ENCODE measurements around the gene TTC39A.
"Not testable (repeated sequence)": the region's sequence is repeated elsewhere in the genome, so short reads cannot be mapped to it uniquely, and the experiment has no call there.

The TTC39A gene

GRCh38 chr1:51336711-51337110 is 6.3 kb upstream of the TTC39A start:
- no peak for DNase-seq (ENCODE audit: low read depth)

DNA sequence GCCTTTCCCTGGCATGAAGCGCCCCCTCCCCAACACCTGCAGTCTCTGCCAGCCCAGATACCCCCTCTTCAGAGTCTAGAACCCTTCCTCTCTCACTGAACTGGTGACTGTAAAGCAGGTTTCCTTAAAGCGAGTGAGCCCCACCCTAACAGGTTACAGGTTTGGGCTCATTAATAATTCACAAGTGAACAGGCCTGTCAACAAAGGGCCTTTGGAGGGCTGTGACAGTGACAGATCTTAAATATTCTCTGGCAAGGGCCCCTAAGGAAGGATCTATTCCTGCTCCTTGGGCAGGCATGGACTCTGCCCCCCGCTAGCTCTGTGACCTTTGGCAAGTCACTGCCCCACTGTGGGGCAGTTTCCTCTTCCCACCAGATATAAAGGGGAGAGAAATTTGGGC is 5.6 kb upstream of the TTC39A start:
- no peak for DNase-seq (ENCODE audit: low read depth)

DNA sequence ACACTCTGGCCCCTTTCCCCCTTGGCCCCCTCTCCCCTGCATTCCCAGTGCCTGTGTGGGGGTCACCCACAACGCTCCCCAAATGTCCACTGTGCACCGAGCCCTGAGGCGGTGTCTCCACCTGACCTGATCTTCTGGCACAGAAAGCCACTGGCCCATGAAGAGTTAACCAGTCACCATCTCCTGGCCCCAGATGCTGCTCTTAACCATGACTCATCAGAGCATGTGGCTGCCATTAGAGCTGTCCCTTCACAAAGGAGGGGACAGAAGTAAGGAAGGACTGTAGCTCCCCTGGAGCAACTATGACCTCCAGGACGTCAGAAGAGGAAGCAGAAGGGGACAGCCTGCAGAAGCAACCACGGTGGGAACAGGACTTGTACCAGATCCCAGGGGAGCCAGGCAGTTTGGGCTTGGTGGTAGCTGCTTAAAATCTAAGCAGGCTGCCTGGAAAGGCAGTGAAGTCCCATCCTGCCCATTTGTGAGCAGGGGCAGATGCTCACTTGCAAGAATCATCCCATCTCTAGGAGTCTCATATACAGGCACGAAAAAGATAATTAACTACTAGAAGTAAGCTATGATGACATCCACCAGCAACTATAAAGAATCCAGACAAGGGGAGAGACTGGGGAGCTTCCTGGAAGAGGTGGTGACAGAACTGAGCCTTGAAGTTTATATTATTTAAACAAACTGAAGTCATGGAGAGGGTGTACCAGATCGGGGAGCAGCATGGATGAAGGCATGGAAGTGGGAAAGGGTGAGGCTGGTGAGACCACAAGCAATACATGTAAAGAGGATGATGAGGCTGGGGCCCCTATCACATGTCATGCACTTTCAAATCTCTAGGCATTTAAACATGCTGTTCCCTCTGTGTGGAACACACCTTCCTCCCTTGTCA is 1.1 kb upstream of the TTC39A start:
- DNase-seq (ENCODE audit: low read depth) = no peak

- no peak for DNase-seq (ENCODE audit: low read depth)
These were observed 678 bp downstream of the TTC39A start for GRCh38 chr1:51329443-51330325.

GRCh38 chr1:51328926-51329325 is 1.4 kb downstream of the TTC39A start:
- no peak for DNase-seq (ENCODE audit: low read depth)

GRCh38 chr1:51328279-51328678 is 2.1 kb downstream of the TTC39A start:
- no peak for DNase-seq (ENCODE audit: low read depth)

DNA sequence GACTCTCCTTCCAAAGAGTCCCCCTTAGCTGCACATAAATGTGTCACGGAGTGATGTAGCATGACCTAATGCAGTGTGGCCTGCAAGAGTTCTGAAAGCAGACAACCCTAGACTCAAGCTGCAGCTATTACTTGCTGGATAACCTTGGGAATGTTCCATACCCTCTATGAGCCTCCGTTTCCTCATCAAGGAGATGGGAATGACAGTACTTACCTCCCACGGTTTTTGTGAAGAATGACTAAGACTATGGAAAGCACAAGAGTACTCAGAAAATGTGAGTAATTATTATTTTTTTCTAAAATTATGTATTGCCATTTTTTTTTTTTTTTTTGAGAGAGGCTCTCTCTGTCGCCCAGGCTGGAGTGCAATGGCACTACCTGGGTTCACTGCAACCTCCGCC is 3.0 kb downstream of the TTC39A start:
- DNase-seq (ENCODE audit: low read depth) = no peak

DNA sequence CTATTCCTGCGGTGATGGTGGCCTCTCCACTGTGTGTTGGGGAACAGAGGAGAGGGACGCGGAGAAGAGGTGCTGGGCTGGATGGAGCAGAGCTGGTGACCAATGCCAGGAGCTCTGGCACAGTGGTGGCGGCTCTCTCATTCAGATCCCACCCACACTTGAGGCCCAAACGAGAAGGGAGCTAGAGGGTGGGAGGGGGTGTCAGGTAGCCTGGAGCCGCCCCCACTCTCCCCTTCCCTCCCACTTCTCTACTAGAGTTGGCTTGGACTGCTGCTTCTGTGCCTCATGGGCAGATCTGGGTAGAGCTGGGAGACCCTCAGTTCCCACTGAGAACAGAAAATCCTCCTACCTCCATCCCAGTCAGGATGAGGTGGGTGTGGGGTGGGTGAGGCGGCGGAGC is 3.5 kb downstream of the TTC39A start:
- DNase-seq (ENCODE audit: low read depth) = no peak

- no peak for DNase-seq (ENCODE audit: low read depth)
These were observed 4.2 kb downstream of the TTC39A start for GRCh38 chr1:51325878-51326755.

DNA sequence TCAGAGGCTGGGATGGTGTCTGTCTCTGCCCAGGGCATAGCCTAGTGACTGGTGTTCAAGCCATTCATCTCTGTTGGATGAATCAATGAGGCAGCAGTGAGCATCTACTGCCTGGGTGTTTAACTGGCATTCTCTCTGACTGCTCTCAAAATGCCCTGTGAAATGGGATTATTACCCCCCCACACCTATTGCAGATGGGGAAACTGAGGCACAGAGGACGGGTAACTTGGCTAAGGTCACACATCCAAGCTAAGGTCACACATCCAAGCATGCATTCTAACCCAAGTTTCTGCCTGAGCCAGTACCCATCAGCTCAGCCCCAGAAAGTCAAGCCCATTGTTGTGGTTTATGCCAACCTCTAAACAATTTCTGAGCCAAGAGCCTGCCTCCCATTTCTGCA is 5.0 kb downstream of the TTC39A start:
- DNase-seq (ENCODE audit: low read depth) = no peak

- DNase-seq (ENCODE audit: low read depth) = not testable (repeated sequence)
These were observed 5.4 kb downstream of the TTC39A start for GRCh38 chr1:51325011-51325385.

DNA sequence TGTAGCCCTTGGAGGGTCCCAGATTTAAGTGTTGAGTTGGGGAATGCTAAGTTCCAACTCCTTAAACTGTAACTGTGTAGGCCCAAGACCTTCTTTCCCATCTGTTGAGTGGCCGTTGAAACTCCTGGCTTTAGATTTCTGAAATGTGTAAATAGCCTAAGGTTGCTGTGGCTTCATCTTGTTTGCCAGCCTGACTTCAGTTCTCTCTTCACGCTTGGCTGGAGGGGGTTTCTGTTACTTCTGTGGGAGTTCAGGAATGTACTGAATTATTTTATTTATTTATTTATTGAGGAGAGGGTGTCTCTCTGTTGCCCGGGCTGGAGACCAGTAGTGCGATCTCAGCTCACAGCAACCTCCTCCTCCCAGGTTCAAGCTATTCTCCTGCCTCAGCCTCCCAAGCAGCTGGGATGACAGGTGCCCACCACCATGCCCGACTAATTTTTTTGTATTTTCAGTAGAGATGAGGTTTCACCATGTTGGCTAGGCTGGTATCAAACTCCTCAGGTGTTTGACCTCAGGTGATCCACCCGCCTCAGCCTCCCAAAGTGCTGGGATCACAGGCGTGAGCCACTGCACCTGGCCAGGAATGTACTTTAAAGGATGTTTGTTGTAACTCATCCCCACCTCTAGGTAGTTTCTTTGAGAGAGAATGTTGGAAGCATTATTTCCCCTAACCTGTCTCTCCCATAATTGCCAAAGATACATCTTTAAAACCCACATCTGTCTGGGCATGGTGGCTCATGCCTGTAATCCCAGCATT is 5.9 kb downstream of the TTC39A start:
- DNase-seq (ENCODE audit: low read depth) = no peak

DNA sequence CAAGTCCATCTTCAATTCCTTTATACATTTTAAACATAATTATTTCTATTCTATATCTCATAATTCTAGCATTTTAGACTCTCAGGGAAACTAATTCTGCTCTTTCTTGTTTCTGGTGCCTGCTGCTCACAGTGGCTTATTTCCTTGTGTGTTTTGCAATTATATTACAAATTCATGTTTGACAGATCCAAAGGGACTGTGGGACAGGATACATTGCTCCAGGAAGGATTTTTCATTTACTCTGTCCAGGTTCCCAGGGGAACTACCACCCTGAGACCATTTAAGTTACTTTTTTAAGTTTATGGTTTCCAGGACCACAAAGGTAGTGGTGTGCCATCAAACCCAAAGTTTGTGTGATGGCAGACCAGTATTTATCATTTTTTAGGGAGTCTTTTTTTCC is 6.6 kb downstream of the TTC39A start:
- no peak for DNase-seq (ENCODE audit: low read depth)

DNA sequence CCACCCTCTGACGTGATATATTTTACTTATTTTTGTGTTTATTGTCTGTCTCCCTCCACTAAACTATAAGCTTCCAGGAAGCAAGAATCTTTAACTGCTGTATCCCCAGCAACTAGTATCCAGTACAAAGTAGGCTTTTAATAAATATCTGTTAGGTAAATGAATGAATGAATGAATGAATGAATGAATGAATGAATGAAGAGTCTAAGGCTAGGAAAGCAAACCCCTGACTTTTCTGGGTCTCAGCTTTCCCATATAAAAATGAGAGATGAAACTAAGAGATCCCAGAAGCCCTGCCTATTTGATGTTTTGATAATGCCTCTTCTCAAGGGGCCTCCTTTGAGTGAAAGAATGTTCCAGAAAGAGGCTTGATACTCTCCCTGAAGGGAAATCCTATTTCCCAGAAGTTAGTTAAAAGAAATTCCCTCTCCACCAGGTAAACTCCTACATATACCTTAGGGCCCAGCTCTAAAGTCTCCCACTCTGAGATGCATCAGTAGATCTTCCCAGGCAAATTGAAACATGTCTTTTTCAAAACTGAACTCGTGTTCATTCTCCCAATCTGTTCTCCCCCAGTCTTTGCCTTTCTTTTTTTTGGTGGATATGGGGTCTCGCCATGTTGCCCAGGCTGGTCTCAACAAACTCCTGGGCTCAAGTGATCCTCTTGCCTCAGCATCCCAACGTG is 7.8 kb downstream of the TTC39A start:
- no peak for DNase-seq (ENCODE audit: low read depth)

DNA sequence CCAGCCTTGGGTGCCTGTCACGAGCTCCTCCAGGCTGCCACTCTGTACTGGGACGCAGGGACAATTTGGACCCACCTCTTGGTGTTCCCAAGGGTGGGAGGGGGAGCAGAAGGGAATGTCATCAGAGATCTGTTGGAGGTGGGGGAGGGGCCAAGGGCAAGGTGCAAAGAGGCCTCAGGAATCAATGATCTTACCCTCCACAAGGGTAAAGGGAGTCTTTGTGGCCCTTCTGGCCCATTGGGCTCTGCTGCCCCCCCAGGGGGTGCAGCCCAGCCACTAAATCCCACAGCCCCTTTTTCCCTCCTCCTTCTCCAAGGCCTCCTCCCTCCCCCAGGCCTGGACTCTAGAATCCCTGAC is 8.5 kb downstream of the TTC39A start:
- no peak for DNase-seq (ENCODE audit: low read depth)

- DNase-seq (ENCODE audit: low read depth) = no peak
These were observed 9.1 kb downstream of the TTC39A start for GRCh38 chr1:51320967-51321923.

GRCh38 chr1:51317798-51318197 is 12.6 kb downstream of the TTC39A start:
- no peak for DNase-seq (ENCODE audit: low read depth)

- DNase-seq (ENCODE audit: low read depth) = no peak
These were observed 13.6 kb downstream of the TTC39A start for GRCh38 chr1:51316846-51317120.

DNA sequence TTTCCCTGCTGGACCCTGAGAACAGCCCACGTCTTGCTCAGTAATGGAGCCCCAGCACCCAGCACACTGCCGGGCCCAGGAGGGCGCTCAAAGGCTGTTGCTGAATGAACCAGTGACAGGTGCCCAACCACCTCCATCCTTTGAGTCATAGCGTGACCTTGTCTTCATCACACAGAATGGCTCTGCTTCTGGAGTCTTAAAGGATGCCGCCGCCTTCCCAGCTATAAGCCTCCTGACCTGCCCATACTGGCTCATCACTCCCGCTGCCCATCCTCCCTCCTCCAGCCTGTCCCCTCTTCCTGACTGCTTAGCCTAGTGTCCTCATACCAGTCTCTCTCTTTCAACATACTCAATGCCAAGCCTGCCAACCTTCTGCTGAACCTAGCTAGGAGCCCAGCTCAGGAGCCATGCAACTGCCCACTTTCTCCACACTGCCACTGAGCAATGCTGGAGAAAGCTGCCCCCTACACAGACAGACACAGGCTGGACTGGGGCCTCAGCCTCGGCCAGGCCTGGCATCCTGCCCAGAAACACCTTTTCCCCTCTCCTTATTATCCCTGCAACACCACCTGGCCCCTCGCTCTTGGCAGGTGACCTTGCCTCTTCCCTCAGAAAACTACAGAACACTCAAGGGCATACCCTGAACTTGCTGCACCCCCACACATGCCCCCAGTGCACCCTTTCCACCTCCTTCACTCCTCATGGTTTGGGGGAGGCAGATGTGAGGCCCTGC is 14.1 kb downstream of the TTC39A start:
- no peak for DNase-seq (ENCODE audit: low read depth)

Measured in activated gamma-delta T cell treated with anti-CD3 and anti-CD28 coated beads, Interleukin-2, amount 50 U/mL, for 16 hours (primary cell).